Natural killer cell (primary cell): ENCODE data around the gene TPP1. TPM values are rescaled to one million over a fixed set of nuclear protein-coding genes. Genes with fewer than 3 reads are reported as not detected.

Experiments used
- ATAC-seq, 3 donors: fragments of 150-1000 bp in 2 of 3; fragments of 200-7000 bp in 1 of 3; cut with Tn5 transposase; 1 replicate in 1 of 3; 2 replicates in 2 of 3; pipeline ENCODE4 v1.10.0; 2021; ENCODE audit warnings: mild to moderate bottlenecking in 2 of 3, moderate library complexity in 2 of 3
- DNase-seq, 2 donors: peaks; one replicate each; pipeline versions ENCODE4 v3.0.0 to v3.0.0-alpha.2; 2013 to 2021; ENCODE audit warnings: mixed read lengths in 1 of 2
- H3K27ac ChIP-seq: one replicate; pipeline ENCODE4 v1.5.1; 2013; ENCODE audit warnings: mild to moderate bottlenecking, low read length
- H3K27me3 ChIP-seq: one replicate; pipeline ENCODE4 v1.6.1; 2013; ENCODE audit warnings: low read length; ENCODE audit not compliant: control insufficient read depth, insufficient read depth
- H3K36me3 ChIP-seq: one replicate; pipeline ENCODE4 v1.6.1; 2013; ENCODE audit warnings: low read length; ENCODE audit not compliant: control insufficient read depth, insufficient read depth
- H3K4me1 ChIP-seq: one replicate; pipeline ENCODE4 v1.6.1; 2013; ENCODE audit warnings: low read length; ENCODE audit not compliant: control insufficient read depth, insufficient read depth
- H3K4me3 ChIP-seq: one replicate; pipeline ENCODE4 v1.5.1; 2013; ENCODE audit warnings: low read length
- H3K9me3 ChIP-seq: one replicate; pipeline ENCODE4 v1.6.1; 2013; ENCODE audit warnings: low read length; ENCODE audit not compliant: control insufficient read depth, insufficient read depth
- H3K27ac Mint-ChIP-seq, 2 donors: one replicate each; pipeline ENCODE4 v1.8.0; 2022; ENCODE audit warnings: mild to moderate bottlenecking in 2 of 2, mixed read lengths in 2 of 2, moderate library complexity in 1 of 2
- H3K27me3 Mint-ChIP-seq, 2 donors: one replicate each; pipeline ENCODE4 v1.8.0; 2022; ENCODE audit warnings: low read depth in 2 of 2, mixed read lengths in 2 of 2
- H3K36me3 Mint-ChIP-seq: one replicate; pipeline ENCODE4 v1.8.0; 2022; ENCODE audit warnings: mixed read lengths
- H3K4me1 Mint-ChIP-seq, 2 donors: one replicate each; pipeline ENCODE4 v1.8.0; 2022; ENCODE audit warnings: mixed read lengths in 2 of 2
- H3K4me3 Mint-ChIP-seq: one replicate; pipeline ENCODE4 v1.8.0; 2022; ENCODE audit warnings: mild to moderate bottlenecking, moderate library complexity, mixed read lengths
- H3K9me3 Mint-ChIP-seq, 2 donors: one replicate each; pipeline ENCODE4 v1.8.0; 2022; ENCODE audit warnings: mixed read lengths in 2 of 2
- CTCF ChIP-seq: fragments of 200-600 bp; IDR thresholded peaks from one replicate; pipeline ENCODE4 v1.8.0; 2022; ENCODE audit warnings: antibody characterized with exemption
- WGBS: methylation state at CpG from one replicate; pipeline ENCODE4 v1.1.7; 2013; ENCODE audit warnings: missing lambda C conversion rate; ENCODE audit not compliant: insufficient coverage; 5-methylcytosine and 5-hydroxymethylcytosine counted together
- intact Hi-C: fragments of 100-400 bp; cut with micrococcal nuclease; formaldehyde crosslinking; loops from one replicate; pipeline ENCODE4 v1.14.2; 2022
- total RNA-seq, 4 donors: library from RNA; stranded (reverse); fragments of 120-200 nt in 1 of 4; gene quantifications; one replicate each; pipeline versions ENCODE4 v1.2.3 to v1.2.4, GENCODE V29; 2013 to 2022

TPP1 gene
- total RNA-seq, 3 donors from 2014 or later (not counting 1 experiment from before 2014, with no cell fraction given) = 123 to 135 (median 131) TPM

GRCh38 chr11:6604081-6604626 is 15.1 kb downstream of the TPP1 start:
- peak; percentile 54 to 79 for DNase-seq
- H3K36me3 Mint-ChIP-seq = no peaks in the 10 kb centered on the region
- H3K4me3 ChIP-seq = peak overlapping the region; percentile 85
- H3K36me3 ChIP-seq = peaks cover 37% of the 10 kb centered on the region
- no peaks in the 10 kb centered on the region for H3K27me3 ChIP-seq
- H3K4me1 ChIP-seq = peaks cover 62% of the 10 kb centered on the region
- H3K9me3 ChIP-seq = no peaks in the 10 kb centered on the region
- no peak for TF ChIP-seq CTCF
- no peak overlapping the region for H3K27ac Mint-ChIP-seq
- H3K27me3 Mint-ChIP-seq = no peaks in the 10 kb centered on the region
- WGBS = under 1% methylated on average over 20 of the region's 20 CpGs
- ATAC-seq = peak; percentile 46 to 68 (median 56)
- no peaks in the 10 kb centered on the region for H3K9me3 Mint-ChIP-seq
- intact Hi-C loops = loop anchor here (1.0 to 10.0 kb wide), 3 partner anchors 63 to 141 kb away; no protein-coding TSS in a partner anchor
- no peak overlapping the region for H3K4me3 Mint-ChIP-seq
- peaks cover 24 to 27% of the 10 kb centered on the region in 2 donors for H3K4me1 Mint-ChIP-seq
- peak overlapping the region; percentile 93 for H3K27ac ChIP-seq

- H3K36me3 Mint-ChIP-seq = no peaks in the 10 kb centered on the region
- no peaks in the 10 kb centered on the region for H3K27me3 Mint-ChIP-seq
- ATAC-seq = peak; percentile 76 to 91 (median 85)
Observed at GRCh38 chr11:6603287-6604080, 15.7 kb downstream of the TPP1 start, which contains the start of the genes ILK and RRP8. TSS of gene ILK (plus strand) at chr11:6603774. CDS start at chr11:6604272, 498 bp downstream. TSS of gene RRP8 (minus strand) at chr11:6603616. CDS start at chr11:6603502, 114 bp downstream.

GRCh38 chr11:6602096-6602940 is 16.9 kb downstream of the TPP1 start:
- H3K27ac Mint-ChIP-seq = no peak overlapping the region

More at GRCh38 chr11:6603287-6604080, 15.7 kb downstream of the TPP1 start, which contains the start of the genes ILK and RRP8:
- Mint-ChIP-seq H3K27ac (no peak within 1 kb of the TSS), H3K4me1 (peaks cover 29 to 32% of the 10 kb centered on the region in 2 donors), H3K9me3 (no peaks in the 10 kb centered on the region), H3K4me3 (no peak within 1 kb of the TSS)
- Histone ChIP-seq H3K4me3 (peak within 1 kb of the TSS; percentile 85), H3K4me1 (peaks cover 55% of the 10 kb centered on the region), H3K27me3 (no peaks in the 10 kb centered on the region), H3K27ac (peak within 1 kb of the TSS; percentile 93), H3K9me3 (no peaks in the 10 kb centered on the region), H3K36me3 (peaks cover 37% of the 10 kb centered on the region)
- intact Hi-C loops = loop anchor here (1.0 to 10.0 kb wide), 6 partner anchors 9 to 141 kb away; partner anchors contain the start of genes MRPL17, TAF10 and TPP1
- peak; percentile 84 to 90 for DNase-seq
- under 1% methylated on average over 72 of the region's 72 CpGs for WGBS
- no peak for TF ChIP-seq CTCF

More at GRCh38 chr11:6602096-6602940, 16.9 kb downstream of the TPP1 start:
- intact Hi-C loops = loop anchor here (5.0 to 10.0 kb wide), 2 partner anchors 65 to 142 kb away; no protein-coding TSS in a partner anchor
- H3K4me3 Mint-ChIP-seq = peak overlapping the region; percentile 65
- Histone ChIP-seq H3K27me3 (no peaks in the 10 kb centered on the region), H3K9me3 (no peaks in the 10 kb centered on the region), H3K4me1 (peaks cover 43% of the 10 kb centered on the region), H3K27ac (peak overlapping the region; percentile 81), H3K4me3 (peak overlapping the region; percentile 85), H3K36me3 (peaks cover 34% of the 10 kb centered on the region)
- no peaks in the 10 kb centered on the region for H3K9me3 Mint-ChIP-seq
- ATAC-seq (no peak), DNase-seq (peak in 1 of 2 donors; percentile 15)
- peaks cover 10% of the 10 kb centered on the region for H3K36me3 Mint-ChIP-seq
- H3K4me1 Mint-ChIP-seq = peaks cover 30 to 35% of the 10 kb centered on the region in 2 donors
- TF ChIP-seq CTCF = no peak
- 73% methylated on average over 6 of the region's 7 CpGs for WGBS
- H3K27me3 Mint-ChIP-seq = no peaks in the 10 kb centered on the region
